Testis (tissue), 2 donors: ENCODE data around the gene MYO18B.

Experiments
- CTCF ChIP-seq, 3 experiments: fragments of 450-650 bp in 2 of 3; fragments of 200-600 bp in 1 of 3; sonication (generic) in 1 of 3; IDR thresholded peaks; one replicate each; pipeline ENCODE4 v1.5.1; 2016 to 2019; ENCODE audit warnings: antibody characterized with exemption in 3 of 3, mild to moderate bottlenecking in 2 of 3, moderate library complexity in 1 of 3
- POLR2A ChIP-seq: fragments of 450-650 bp; IDR thresholded peaks from one replicate; pipeline ENCODE4 v1.6.1; 2017; ENCODE audit warnings: antibody characterized with exemption, mild to moderate bottlenecking, moderate library complexity

GRCh38 chr22:26021516-26021915 lies 279.5 kb downstream of the MYO18B start:
- TF ChIP-seq CTCF (IDR thresholded peaks at IDR 0.05) (no peak), POLR2A (no peak)
